GM19240 (cell line): Measurements from ENCODE around the gene SLC7A6OS.
"Not testable (repeated sequence)": the region's sequence is repeated elsewhere in the genome, so short reads cannot be mapped to it uniquely, and the experiment has no call there.

Source experiments
- DNase-seq: peaks from one replicate; pipeline ENCODE4 v3.0.0; 2011; ENCODE audit warnings: low spot score; ENCODE audit not compliant: insufficient read length

Gene SLC7A6OS

DNA sequence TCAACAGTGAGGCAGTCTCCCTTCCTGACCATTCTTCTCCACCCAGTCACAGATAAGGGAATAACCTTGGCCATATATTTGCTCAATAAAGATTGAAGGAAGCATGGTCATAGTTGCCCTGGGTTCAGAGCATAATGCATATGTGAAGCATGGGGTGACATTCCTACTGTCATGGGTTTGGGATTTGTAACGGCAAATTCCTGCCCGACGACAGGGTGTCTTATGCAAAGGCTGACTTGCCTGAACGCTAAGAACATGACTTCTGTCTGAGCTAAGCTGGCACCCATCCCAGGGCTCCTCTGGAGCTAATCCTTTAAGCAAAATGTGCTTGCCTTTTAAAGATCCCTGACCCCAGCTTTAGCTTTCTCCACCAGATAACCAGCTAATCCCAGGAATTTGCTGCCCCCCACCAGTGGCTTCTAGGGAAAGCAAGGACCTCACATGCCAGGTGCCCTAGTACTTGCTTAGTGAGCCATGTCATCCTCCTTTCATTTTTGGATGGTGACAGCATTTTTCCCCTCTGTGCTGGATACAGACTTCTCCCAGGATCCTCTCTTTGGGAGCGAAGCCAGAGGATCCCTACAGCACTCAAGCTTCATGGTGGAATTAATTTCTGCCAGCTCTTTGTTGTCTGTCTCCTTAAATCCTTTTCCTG, 11.7 kb downstream of the SLC7A6OS start:
- no peak for DNase-seq

DNA sequence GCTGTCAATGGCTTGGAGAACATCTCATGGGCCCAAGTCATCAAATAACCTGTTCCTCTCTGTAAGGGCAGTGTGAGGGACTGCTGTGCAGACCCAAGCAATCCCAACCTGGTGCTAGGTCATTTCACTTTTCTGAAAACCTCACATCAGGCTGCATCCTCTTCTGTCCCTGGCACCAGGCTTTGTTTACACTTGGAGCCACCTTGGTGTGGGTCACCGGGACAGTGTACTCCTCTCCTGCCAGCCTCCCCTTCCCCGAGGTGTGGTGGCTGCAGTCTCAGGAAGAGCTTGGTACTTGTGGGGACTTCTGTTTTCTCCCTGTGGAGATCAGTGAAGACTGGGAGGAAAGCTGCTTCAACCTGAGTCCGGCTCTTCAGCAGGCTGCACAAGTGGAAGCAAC, 12.4 kb downstream of the SLC7A6OS start:
- DNase-seq: no peak

DNA sequence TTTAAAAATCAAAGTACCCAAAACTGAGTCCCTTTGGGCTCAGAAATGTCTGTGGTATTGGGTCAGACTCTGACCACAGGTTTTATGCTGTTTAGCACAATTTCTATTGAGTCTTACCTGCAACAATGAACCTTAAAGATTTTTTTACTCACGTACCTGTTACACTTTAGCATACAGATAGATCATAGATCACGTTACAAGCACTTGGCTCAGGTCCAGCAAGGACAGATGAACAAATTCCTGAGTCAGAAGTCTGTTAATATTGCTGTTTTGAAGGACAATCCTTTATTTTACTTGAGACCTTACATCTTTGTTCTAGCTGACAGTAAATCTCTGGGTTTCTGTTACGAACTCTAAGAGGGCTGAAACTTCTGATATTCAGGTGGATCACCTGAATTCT, 12.8 kb downstream of the SLC7A6OS start:
- no peak for DNase-seq

DNA sequence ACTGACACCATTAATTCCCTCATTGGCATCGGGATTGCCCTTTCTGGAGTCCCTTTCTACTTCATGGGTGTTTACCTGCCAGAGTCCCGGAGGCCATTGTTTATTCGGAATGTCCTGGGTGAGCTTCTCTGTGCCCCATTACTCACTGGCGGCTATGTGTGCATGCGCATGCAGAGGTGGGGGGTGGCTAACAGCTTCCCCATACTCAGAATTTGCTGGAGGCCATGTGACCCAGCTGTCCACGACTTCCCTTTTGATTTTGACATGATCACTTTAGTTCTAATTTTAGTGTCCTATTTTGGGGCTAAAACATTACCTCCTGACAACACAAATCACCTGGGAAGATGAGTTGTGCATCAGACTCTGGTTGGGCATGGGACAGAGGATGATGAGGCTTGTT, 14.1 kb downstream of the SLC7A6OS start:
- no peak for DNase-seq

DNA sequence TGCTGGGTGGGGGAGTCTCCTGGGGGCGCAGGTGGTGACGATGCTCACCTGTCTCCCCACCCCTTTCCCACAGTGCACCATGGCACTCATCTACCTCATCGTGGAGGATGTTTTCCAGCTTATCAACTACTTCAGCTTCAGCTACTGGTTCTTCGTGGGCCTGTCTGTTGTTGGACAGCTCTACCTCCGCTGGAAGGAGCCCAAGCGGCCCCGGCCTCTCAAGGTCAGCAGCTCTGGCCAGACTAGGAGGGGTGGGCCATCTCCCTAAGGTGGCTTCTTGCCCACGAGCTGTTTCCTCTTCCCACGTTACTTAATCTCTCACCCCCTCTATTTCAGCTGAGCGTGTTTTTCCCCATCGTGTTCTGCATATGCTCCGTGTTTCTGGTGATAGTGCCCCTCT, 14.5 kb downstream of the SLC7A6OS start:
- DNase-seq: no peak

DNA sequence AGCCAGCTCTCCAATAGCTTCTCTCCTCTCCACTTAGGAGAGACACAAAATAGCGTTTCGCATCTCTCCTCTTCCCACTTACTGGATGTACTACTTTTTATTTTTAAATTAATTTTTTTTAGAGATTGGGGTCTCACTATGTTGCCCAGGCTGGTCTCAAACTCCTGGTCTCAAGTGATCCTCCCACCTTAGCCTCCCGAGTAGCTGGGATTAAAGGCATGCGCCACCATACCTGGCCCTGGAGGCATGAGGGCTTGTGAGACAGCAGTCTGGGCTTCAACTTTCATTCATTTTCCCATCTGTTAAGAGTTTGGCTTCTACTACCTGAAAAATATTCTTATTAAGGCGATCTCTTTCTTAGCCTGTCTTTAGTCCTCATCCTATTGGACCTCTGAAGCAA, 18.3 kb downstream of the SLC7A6OS start:
- no peak for DNase-seq

DNA sequence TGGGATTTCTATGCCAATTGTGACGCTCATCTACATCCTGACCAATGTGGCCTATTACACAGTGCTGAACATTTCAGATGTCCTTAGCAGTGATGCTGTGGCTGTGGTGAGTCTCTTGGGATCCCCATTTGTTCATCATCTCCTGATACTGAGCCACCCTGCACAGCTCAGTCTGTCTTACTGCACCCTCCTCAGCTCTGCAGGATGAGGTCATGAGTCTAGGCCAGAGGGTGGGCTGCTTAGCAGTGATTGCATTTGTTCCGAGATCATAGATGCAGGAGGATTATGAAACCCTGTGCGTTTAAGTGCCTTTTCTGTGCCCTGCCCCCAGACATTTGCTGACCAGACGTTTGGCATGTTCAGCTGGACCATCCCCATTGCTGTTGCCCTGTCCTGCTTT, 19.5 kb downstream of the SLC7A6OS start:
- no peak for DNase-seq

DNA sequence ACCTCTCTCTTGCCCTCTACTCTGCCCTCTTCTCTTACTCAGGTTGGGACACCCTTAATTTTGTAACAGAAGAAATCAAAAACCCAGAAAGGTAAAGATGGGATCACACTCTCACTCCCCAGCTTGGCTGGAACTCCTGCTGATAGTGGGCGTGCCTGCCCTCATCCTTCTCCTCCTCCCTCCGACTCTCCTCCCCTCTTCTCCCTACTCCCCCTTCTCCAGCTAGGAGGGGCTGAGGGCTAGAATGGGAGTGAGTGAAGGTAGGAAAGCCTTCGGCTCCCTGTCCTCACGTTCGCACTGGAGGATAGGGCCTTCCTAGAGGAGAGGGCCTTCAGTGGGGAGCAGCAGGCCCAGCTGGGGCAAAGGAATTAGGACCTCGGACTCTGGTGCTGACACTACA, 20.3 kb downstream of the SLC7A6OS start:
- no peak for DNase-seq

DNA sequence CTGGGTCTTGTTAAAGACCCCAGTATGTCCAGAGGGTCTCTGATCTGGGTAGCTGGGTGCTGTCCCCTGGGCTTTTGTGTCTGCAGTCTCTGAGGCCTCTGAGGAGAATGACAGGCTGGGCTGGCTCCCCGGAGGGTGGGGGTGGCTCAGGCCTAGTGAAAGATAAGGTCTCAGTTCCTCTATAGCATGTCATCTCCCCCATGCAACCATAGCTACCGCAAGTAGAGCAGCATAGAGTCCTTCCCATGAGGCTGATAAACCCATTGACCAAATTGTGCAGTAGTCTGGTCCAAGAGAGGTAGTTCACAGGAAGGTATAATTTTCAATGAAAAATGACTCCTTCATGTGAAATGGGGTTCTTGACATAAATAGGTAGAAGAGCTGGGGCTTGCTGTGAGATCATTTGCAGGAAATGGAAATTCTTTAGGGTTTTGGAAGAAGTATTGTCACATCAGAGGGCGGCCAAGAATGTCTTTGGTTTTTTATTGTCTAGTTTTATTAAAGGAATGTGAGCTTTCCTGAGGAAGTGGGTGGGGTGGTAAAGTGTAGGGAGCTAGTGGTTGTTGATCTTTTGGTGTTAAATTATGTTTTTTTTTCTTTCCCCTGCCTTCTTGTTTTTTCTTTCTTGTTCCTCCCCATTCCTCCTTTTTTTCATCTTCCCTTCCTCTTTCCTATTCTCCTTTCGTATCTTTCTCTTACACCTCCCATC, 21.0 kb downstream of the SLC7A6OS start:
- no peak for DNase-seq

DNA sequence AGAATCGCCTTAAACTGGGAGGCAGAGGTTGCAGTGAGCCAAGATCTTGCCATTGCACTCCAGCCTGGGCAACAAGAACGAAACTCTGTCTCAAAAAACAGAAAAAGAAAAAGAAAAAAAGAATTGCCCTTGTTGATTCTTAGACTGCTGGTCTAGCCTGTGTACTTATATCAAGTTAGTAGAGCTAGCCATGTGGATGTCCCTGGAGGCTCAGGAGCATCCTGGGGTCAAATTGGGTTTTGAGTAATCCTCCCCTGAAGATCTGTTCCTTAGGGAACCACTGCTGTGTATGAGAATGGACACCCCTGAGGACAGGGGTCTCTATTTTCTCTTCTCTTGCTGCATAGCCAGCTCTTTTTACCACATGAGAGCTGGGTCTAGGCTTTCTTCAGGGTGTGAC, 21.5 kb downstream of the SLC7A6OS start:
- no peak for DNase-seq

DNA sequence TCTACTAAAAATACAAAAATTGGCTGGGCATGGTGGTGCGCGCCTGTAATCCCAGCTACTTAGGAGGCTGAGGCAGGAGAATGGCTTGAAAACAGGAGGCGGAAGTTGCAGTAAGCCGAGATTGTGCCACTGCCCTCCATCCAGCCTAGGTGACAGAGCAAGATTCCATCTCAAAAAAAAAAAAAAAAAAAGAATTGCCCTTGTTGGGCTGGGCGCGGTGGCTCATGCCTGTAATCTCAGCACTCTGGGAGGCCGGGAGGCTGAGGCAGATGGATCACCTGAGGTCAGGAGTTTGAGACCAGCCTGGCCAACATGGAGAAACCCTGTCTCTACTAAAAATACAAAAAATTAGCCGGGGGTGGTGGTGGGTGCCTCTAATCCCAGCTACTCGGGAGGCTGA, 21.9 kb downstream of the SLC7A6OS start:
- not testable (repeated sequence) for DNase-seq

DNA sequence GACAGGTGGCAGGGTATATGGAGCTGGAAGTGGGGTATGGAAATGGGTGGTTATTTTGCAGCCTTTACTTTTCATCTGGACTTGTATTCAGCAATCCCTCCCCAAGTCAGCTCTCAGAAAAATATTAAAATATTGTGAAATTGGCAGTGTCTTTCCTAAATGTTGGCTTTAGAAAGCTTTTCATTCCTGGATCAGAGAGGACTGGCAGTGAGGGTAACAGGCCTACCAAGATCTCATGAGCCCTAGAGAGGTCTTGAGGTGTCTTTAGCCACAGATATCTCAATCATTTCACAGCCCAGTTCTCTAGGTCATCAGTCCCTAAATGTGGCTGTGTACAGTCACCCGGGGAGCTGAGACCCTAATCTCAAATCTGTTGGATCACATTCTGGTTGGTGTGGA, 22.5 kb downstream of the SLC7A6OS start:
- DNase-seq: no peak

DNA sequence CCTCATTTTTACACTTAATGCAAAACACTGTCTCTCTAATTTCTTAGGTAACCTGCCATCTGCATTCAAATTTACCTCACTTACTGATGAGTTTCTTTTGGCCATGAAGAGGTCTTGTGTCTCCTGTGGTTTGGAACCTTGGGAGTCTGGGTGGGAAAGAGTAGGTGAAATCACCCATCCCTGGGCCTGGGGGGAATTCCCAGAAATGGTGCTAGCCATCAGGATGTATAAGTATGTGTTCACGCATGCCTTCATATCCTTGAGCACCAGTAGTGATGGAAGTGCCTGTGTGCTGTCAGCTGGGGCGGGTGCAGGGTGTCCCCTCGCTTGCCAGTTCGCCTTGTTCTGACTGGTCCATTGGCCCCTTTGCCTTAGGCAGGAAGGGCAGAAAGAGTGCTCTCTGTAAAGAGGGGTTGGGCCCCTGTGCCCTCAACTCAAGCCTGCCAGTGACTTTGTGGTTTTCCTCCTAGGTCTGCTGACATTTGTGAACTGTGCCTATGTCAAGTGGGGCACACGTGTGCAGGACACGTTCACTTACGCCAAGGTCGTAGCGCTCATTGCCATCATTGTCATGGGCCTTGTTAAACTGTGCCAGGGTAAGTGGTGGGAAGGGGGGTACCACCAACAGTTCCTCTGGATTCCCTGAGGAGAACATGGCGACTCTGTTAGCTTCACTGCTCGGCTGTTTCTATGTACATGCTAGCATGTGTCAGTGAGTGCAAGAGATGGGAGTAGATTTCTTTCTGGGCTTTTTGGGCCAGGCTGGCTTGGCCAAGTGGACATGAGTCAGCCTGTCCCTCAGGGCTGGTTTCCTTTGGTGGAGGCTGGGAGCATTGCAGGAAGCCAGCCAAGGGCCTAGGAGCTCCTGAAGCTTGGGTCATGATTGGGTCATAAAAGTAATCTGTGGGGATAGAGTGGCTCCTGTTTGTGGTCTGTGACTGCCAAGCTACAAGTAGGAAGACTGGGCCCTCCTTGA, 23.2 kb downstream of the SLC7A6OS start:
- no peak for DNase-seq

DNA sequence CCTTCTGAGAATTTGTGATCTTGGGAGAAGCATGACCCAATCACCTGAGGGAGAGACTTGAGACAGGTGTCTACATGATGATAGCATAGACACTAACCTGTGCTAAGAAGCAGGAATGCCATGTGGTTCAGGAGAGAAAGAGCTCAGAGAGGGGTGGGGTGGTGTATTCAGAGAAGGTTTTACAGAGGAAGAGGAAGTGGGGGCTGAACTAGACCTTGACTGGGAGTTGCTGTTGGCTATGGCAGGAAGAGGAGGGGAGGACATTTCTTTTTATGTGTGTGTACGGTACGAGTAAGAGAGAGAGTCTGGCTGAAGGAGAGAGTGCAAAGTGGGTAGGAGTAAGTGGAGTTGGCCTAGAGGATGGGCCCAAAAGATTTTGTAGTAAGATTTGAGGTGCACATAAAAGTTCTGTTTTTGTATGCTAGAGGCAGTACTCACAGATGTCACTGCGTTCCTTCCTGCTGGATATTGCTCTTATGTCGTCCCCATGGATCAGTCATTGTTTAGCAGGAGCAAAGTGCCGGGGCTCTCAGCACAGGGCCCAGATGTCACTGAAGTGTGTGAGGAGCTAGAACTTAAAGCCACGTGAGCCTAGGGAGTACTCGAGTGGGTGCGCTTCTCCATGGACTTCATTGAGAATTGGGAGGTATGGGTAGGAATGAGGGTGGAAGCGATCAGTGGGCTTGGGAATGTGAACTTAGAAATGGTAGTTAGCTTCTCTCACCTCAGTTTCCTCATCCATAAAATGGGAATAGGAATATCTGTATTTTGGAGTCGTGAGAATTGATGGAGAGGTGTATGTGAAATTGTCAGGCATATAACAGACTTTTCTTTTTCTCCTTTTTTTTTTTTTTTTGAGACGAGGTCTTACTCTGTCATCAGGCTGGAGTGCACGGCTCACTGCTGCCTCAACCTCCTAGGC, 24.3 kb downstream of the SLC7A6OS start:
- DNase-seq: no peak

DNA sequence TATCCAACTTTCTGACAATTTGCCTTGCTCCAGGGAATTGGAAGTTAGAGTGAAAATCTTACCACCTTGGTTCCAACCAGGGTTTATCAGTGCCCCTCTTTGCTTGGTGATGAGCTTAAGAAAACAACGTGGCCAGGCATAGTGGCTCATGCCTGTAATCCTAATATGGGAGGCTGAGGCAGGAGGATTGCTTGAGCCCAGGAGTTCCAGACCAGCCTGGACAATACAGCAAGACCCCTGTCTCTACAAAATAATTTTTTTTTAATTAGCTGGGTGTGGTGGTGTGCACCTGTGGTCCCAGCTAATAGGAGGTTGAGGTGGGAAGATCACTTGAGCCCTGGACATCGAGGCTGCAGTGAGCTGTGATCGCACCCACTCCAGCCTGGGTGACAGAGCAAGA, 25.1 kb downstream of the SLC7A6OS start:
- DNase-seq: no peak

DNA sequence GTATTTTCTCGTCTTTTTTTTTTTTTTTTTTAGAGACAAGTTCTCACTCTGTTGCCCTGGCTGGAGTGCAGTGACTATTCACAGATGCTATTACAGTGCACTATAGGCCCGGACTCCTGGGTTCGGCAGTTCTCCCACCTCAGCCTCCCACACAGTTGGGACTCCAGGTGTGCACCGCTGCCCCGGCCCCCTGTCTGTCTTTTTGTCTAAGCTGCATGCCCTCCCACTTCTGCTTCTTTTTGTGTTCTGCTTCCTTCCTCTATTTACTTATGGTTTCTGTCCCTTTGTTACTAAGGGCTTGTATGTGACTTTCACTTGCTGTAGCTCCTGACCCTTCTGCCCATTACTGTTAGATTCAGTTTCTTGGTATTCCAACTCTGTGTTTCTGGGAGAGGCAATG, 25.9 kb downstream of the SLC7A6OS start:
- no peak for DNase-seq

DNA sequence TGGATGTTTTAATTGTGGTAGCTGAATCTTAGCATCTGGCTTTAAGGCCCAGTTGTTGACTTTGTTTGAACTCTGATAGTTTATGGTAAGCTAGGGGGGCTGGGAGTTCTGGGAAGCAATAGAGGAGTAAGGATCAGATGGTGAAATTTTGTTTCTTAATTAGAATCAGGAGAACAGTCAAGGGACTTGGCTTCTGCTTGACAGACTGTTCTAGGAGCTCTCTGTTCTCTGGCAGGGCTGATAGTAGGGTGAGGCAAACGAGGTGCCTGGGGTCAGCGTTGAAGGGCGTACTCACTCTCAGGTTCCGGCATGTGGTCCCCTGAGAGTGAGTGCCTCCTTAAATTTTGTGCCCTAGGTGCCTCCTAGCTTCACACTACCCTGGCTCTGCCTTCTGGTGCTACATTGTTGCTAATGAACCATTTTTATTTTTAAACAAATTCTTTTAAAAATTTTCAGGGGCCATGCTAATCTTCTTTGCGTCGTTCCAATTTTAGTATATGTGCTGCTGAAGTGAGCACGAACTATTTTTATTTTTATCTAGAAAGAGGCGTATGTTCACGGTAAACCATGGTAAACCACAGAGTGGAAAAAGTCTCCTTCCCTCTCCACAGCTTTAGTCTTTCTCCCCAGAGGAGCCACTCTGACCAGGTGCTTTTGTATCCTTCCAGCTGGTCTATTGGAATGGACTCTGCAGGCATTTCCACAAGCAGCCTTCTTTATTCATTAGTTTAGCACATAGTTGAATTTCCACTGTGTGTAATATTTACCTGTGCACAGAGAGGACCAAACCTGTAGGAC, 26.7 kb downstream of the SLC7A6OS start:
- DNase-seq: no peak

DNA sequence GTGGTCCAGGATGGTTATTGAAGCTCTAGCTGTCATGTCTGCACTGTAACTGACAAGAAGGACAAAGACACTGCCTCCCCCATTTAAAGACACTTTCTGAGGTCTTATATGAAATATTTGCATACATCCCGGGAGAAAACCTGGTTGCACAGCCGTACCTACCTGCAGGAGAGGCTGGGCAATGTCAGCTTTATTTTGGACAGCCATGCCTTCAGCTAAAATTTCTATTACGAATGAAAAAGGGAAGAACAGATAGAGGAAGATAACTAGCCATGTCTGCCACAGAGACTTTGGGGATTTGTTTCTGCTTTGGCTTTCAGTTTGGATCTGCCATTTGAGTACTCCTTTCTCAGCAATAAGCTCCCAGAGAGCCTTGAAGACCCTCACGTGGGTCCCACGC, 27.4 kb downstream of the SLC7A6OS start:
- DNase-seq: no peak

DNA sequence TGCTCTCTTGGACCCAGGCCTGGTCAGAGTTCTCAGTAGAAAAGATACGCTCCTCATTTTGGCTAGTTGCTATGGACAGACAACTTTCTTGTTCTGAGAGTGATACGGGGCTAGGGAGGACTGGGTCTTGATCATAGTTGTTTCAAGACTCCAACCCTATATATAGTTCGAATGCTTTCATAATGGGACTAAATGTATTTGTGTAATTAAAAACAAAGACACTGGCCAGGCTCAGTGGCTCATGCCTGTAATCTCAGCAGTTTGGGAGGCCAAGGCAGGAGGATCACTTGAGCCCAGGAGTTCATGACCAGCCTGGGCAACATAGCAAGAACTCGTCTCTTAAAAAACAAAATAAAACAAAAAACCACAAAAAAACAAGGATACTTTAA, 28.7 kb downstream of the SLC7A6OS start:
- DNase-seq: no peak

DNA sequence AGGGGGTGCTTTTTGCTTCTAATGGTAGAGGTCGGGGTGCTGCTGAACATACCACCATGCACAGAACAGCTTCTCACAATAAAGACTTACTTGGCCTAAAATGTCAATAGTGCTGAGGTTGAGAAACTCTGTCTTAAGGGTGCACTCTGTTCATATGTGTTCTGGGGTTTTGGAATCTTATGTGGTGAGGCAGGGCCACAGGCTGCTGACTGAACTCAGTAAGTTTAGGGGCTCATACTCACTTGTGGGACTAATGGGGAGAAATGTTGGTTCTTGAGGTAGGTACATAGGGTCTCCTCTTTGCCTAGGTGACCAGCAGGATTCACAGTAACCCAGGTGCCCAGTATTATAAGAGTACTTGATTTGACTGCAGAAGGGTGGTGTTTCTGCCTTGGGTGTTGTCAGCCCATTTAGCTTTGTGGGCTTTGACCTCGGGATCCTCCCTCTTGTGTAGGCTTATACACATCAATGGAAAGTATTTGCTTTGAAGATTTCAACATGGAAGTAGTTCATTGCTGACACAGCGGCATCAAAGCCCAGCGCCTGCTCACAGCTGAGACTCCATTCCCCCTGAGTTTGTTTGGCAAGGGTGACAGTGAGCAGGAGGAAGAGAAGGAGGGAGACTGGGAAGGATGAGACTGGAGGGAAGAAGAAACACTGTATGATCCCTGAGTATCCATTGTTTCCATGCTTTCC, 29.2 kb downstream of the SLC7A6OS start:
- DNase-seq: no peak
